WI38 (cell line): ENCODE measurements around the gene CCDC201.
"Not testable (repeated sequence)": the region's sequence is repeated elsewhere in the genome, so short reads cannot be mapped to it uniquely, and the experiment has no call there.

ENCODE experiments used
- H3K4me3 ChIP-seq: 2 replicates; pipeline ENCODE4 v1.5.1; 2011; ENCODE audit warnings: low read depth, mild to moderate bottlenecking, control low read depth, low read length
- CTCF ChIP-seq: IDR thresholded peaks from 2 replicates; pipeline ENCODE4 v1.5.1; 2012; ENCODE audit warnings: low read depth, mild to moderate bottlenecking, control low read depth, low read length

The CCDC201 gene

GRCh38 chr7:45841926-45842717, 30.8 kb downstream of the CCDC201 start:
- not testable (repeated sequence) for H3K4me3 ChIP-seq

GRCh38 chr7:45838852-45839251, 34.0 kb downstream of the CCDC201 start:
- H3K4me3 ChIP-seq = not testable (repeated sequence)

- H3K4me3 ChIP-seq = not testable (repeated sequence)
Measured at GRCh38 chr7:45832433-45833177, 40.3 kb downstream of the CCDC201 start.

- H3K4me3 ChIP-seq = not testable (repeated sequence)
Measured at GRCh38 chr7:45829846-45830245, 43.0 kb downstream of the CCDC201 start.

GRCh38 chr7:45827731-45828130, 45.2 kb downstream of the CCDC201 start:
- not testable (repeated sequence) for H3K4me3 ChIP-seq

GRCh38 chr7:45826550-45826949, 46.3 kb downstream of the CCDC201 start:
- H3K4me3 ChIP-seq = not testable (repeated sequence)

- H3K4me3 ChIP-seq = not testable (repeated sequence)
Measured at GRCh38 chr7:45818763-45819162, 54.1 kb downstream of the CCDC201 start.

GRCh38 chr7:45817913-45818312, 55.0 kb downstream of the CCDC201 start:
- not testable (repeated sequence) for H3K4me3 ChIP-seq

- H3K4me3 ChIP-seq = not testable (repeated sequence)
Measured at GRCh38 chr7:45817016-45817415, 55.9 kb downstream of the CCDC201 start.

- H3K4me3 ChIP-seq = not testable (repeated sequence)
Measured at GRCh38 chr7:45814216-45815118, 58.4 kb downstream of the CCDC201 start.

- not testable (repeated sequence) for H3K4me3 ChIP-seq
Measured at GRCh38 chr7:45813771-45814170, 59.1 kb downstream of the CCDC201 start.

GRCh38 chr7:45812946-45813345, 59.9 kb downstream of the CCDC201 start:
- no peak overlapping the region for H3K4me3 ChIP-seq
- no peak for TF ChIP-seq CTCF

GRCh38 chr7:45811652-45812234, 61.1 kb downstream of the CCDC201 start:
- not testable (repeated sequence) for H3K4me3 ChIP-seq

GRCh38 chr7:45810451-45811005, 62.4 kb downstream of the CCDC201 start:
- H3K4me3 ChIP-seq = not testable (repeated sequence)
